SJCRH30 (cell line): ENCODE measurements around the gene ZNF444. TPM values are rescaled to one million over a fixed set of nuclear protein-coding genes. Genes with fewer than 3 reads are reported as not detected.
A peak's percentile ranks its signal among the peaks of the same experiment; 100 is the strongest.

Experiments
- DNase-seq, 2 experiments: peaks; one replicate each; pipeline ENCODE4 v3.0.0-alpha.2; 2015 to 2020
- H3K27ac ChIP-seq: fragments of 250-450 bp; sonication (Bioruptor Pico); 2 replicates; pipeline ENCODE4 v1.5.1; 2020; ENCODE audit warnings: mild to moderate bottlenecking, moderate library complexity
- H3K27me3 ChIP-seq: fragments of 250-450 bp; sonication (Bioruptor Pico); 2 replicates; pipeline ENCODE4 v1.5.1; 2020; ENCODE audit warnings: mild to moderate bottlenecking, moderate library complexity
- H3K36me3 ChIP-seq: fragments of 250-450 bp; sonication (Bioruptor Pico); 2 replicates; pipeline ENCODE4 v1.5.1; 2020; ENCODE audit warnings: mild to moderate bottlenecking, moderate library complexity
- H3K4me1 ChIP-seq: fragments of 250-450 bp; sonication (Bioruptor Pico); 2 replicates; pipeline ENCODE4 v1.5.1; 2020; ENCODE audit warnings: mild to moderate bottlenecking, moderate library complexity
- H3K4me3 ChIP-seq: fragments of 250-450 bp; sonication (Bioruptor Pico); 2 replicates; pipeline ENCODE4 v1.5.1; 2020; ENCODE audit warnings: mild to moderate bottlenecking, moderate library complexity
- H3K9me3 ChIP-seq: fragments of 250-450 bp; sonication (Bioruptor Pico); replicated peaks from 2 replicates; pipeline ENCODE4 v1.5.1; 2020; ENCODE audit warnings: mild to moderate bottlenecking, moderate library complexity
- total RNA-seq: library from RNA; depleted of rRNA; stranded (reverse); fragments of >200 nt; shearing (Covaris generic); gene quantifications from 2 replicates; pipeline ENCODE4 v1.2.3, GENCODE V29; 2014

The ZNF444 gene
- total RNA-seq, 1 experiment from 2014 or later: 18.7 TPM

DNA sequence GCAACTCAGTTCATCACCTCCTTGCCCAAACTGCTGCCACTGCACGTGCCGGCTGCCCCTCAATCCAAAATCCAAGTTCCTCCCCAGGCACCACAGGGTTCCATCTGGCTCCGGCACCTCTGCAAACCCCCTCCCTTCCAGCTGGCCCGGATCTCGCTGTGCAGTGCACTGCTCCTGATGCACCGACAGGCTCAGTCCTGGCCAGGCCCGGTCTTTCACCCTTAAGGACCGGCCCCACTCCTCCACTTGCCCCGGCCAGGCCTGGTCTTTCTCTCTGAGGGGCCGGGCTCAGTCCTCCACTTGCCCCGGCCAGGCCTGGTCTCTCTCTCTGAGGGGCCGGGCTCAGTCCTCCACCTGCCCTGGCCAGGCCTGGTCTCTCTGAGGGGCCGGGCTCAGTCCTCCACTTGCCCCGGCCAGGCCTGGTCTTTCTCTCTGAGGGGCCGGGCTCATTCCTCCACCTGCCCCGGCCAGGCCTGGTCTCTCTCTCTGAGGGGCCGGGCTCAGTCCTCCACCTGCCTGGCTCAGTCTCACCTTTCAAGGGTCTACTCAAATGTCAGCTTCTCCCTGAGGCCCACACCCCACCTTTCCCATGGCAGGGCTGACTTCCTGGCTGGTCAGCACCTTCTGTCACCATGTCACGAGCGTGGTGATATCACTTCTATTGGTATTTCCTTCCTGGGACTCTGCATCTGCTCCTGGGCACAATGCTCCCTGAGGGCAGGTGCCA lies 26.9 kb upstream of the ZNF444 start:
- Histone ChIP-seq H3K9me3 (no peaks in the 10 kb centered on the region), H3K36me3 (peaks cover 8% of the 10 kb centered on the region; the same call in 1 of the 2 replicates), H3K27me3 (no peaks in the 10 kb centered on the region), H3K4me3 (no peak overlapping the region), H3K4me1 (peaks cover 28% of the 10 kb centered on the region), H3K27ac (no peak overlapping the region)
- DNase-seq: no peak

- Histone ChIP-seq H3K36me3 (peaks cover 8% of the 10 kb centered on the region; the same call in 1 of the 2 replicates), H3K4me1 (peaks cover 25% of the 10 kb centered on the region), H3K4me3 (no peak overlapping the region), H3K27ac (no peak overlapping the region), H3K27me3 (no peaks in the 10 kb centered on the region), H3K9me3 (no peaks in the 10 kb centered on the region)
- DNase-seq: no peak
These were observed 26.3 kb upstream of the ZNF444 start for GRCh38 chr19:56114778-56115110.

DNA sequence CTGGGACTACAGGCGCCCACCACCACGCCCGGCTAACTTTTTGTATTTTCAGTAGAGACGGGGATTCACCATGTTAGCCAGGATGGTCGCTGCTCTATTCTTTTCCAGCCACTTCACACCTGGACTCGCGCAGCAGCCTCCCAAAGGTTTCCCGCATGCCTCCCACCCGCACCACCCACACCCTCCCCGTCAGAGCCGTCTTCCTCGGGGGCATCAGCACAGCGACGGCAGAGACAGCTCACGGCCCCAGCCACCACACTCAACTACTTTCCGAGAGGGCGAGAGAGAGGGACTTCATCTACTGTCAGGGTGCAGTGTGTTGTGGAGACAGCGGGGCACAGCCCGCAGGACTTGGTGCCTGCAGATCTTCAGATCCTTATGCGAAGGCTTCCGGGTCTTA lies 25.6 kb upstream of the ZNF444 start:
- H3K36me3 ChIP-seq: peaks cover 8% of the 10 kb centered on the region; the same call in 1 of the 2 replicates
- H3K4me3 ChIP-seq: no peak overlapping the region
- H3K27me3 ChIP-seq: no peaks in the 10 kb centered on the region
- no peak overlapping the region for H3K27ac ChIP-seq
- peaks cover 21% of the 10 kb centered on the region for H3K4me1 ChIP-seq
- H3K9me3 ChIP-seq: no peaks in the 10 kb centered on the region
- no peak for DNase-seq

GRCh38 chr19:56116606-56117005 lies 24.5 kb upstream of the ZNF444 start:
- H3K9me3 ChIP-seq: no peaks in the 10 kb centered on the region
- H3K27me3 ChIP-seq: no peaks in the 10 kb centered on the region
- peaks cover 9% of the 10 kb centered on the region for H3K4me1 ChIP-seq
- no peak overlapping the region for H3K4me3 ChIP-seq
- peaks cover 8% of the 10 kb centered on the region; the same call in 1 of the 2 replicates for H3K36me3 ChIP-seq
- H3K27ac ChIP-seq: no peak overlapping the region
- no peak for DNase-seq

GRCh38 chr19:56117376-56117884 lies 23.7 kb upstream of the ZNF444 start:
- no peaks in the 10 kb centered on the region for H3K27me3 ChIP-seq
- H3K36me3 ChIP-seq: peaks cover 8% of the 10 kb centered on the region; the same call in 1 of the 2 replicates
- H3K4me3 ChIP-seq: no peak overlapping the region
- H3K27ac ChIP-seq: no peak overlapping the region
- DNase-seq: no peak
- H3K4me1 ChIP-seq: 0 out of 2 replicates have a peak, but pooled peaks cover 4% of the 10 kb centered on the region
- H3K9me3 ChIP-seq: no peaks in the 10 kb centered on the region

GRCh38 chr19:56117889-56118288 lies 23.2 kb upstream of the ZNF444 start:
- Histone ChIP-seq H3K4me3 (no peak overlapping the region), H3K27ac (no peak overlapping the region), H3K27me3 (no peaks in the 10 kb centered on the region), H3K36me3 (peaks cover 8% of the 10 kb centered on the region; the same call in 1 of the 2 replicates), H3K4me1 (0 out of 2 replicates have a peak, but pooled peaks cover 4% of the 10 kb centered on the region), H3K9me3 (no peaks in the 10 kb centered on the region)
- no peak for DNase-seq

- H3K36me3 ChIP-seq: peaks cover 8% of the 10 kb centered on the region; the same call in 1 of the 2 replicates
- DNase-seq: no peak
- H3K9me3 ChIP-seq: no peaks in the 10 kb centered on the region
- no peak overlapping the region for H3K27ac ChIP-seq
- peak overlapping the region; percentile 92; the same call in 1 of the 2 replicates for H3K4me3 ChIP-seq
- no peaks in the 10 kb centered on the region for H3K27me3 ChIP-seq
- H3K4me1 ChIP-seq: 0 out of 2 replicates have a peak, but pooled peaks cover 4% of the 10 kb centered on the region
These were observed 22.2 kb upstream of the ZNF444 start for GRCh38 chr19:56118666-56119581.

- DNase-seq: peak in 1 of 2 experiments; percentile 26
- Histone ChIP-seq H3K4me1 (0 out of 2 replicates have a peak, but pooled peaks cover 4% of the 10 kb centered on the region), H3K27ac (peak overlapping the region; percentile 95), H3K4me3 (peak overlapping the region; percentile 92), H3K36me3 (peaks cover 8% of the 10 kb centered on the region; the same call in 1 of the 2 replicates), H3K27me3 (no peaks in the 10 kb centered on the region), H3K9me3 (no peaks in the 10 kb centered on the region)
These were observed 21.5 kb upstream of the ZNF444 start for GRCh38 chr19:56119582-56119978.

- no peak for DNase-seq
These were observed 21.1 kb upstream of the ZNF444 start for GRCh38 chr19:56120002-56120370.

DNA sequence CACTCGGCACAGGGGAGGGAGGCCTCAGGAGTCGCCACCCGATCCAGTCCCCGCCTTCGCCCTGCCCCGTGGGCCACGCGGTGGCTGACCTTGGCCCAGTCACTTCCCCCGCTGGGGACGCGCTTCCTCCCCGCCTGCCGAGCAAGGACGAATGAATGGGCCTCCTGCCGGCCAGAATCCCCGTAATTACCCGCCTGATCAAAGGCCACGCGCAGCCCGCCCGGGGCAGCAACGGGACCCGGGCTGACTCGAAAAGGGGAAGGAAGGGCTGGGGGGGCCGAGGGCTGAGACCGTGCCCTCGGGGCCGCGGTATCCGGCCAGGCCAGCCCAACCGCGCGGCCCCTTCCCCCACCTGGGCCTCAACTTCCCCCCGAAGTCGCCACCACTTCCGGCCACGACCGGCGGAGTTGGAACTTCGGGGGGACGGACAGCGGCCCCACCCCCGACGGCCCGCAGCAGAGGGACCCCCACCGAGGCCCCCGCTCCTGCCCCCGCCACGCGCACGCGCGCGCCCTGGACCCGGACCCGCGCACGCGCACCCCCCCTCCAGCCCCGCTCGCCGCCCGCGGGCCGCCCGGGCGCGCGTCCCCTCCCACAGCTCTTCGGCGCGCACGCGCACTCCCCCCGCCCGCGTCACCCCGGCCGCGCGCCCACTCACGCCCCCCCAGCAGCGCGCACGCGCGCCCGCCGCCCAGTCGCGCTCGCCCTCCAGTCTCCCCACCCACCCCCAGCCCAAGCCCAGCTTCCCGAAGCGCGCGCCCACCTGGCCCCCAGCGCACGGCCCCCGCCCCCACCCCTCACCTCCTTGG lies 20.5 kb upstream of the ZNF444 start:
- Histone ChIP-seq H3K9me3 (no peaks in the 10 kb centered on the region), H3K4me1 (peaks cover 9% of the 10 kb centered on the region), H3K27ac (peak overlapping the region; percentile 95), H3K4me3 (peak overlapping the region; percentile 92), H3K36me3 (peaks cover 8% of the 10 kb centered on the region; the same call in 1 of the 2 replicates), H3K27me3 (no peaks in the 10 kb centered on the region)
- DNase-seq: peak; percentile 76 to 78

More at GRCh38 chr19:56120002-56120370, 21.1 kb upstream of the ZNF444 start:
- Histone ChIP-seq H3K27ac (peak overlapping the region; percentile 95), H3K4me1 (0 out of 2 replicates have a peak, but pooled peaks cover 4% of the 10 kb centered on the region), H3K27me3 (no peaks in the 10 kb centered on the region), H3K9me3 (no peaks in the 10 kb centered on the region), H3K36me3 (peaks cover 8% of the 10 kb centered on the region; the same call in 1 of the 2 replicates), H3K4me3 (peak overlapping the region; percentile 92)

GRCh38 chr19:56121180-56122167 lies 19.6 kb upstream of the ZNF444 start, which contains the start of gene ZNF787:
TSS of gene ZNF787 (minus strand) at chr19:56121295. CDS start at chr19:56103217, 18,078 bp downstream.
- peak within 1 kb of the TSS; percentile 92 for H3K4me3 ChIP-seq
- peaks cover 8% of the 10 kb centered on the region; the same call in 1 of the 2 replicates for H3K36me3 ChIP-seq
- H3K4me1 ChIP-seq: peaks cover 17% of the 10 kb centered on the region
- peak; percentile 98 to 99 for DNase-seq
- peak within 1 kb of the TSS; percentile 95 for H3K27ac ChIP-seq
- no peaks in the 10 kb centered on the region for H3K27me3 ChIP-seq
- no peaks in the 10 kb centered on the region for H3K9me3 ChIP-seq

DNA sequence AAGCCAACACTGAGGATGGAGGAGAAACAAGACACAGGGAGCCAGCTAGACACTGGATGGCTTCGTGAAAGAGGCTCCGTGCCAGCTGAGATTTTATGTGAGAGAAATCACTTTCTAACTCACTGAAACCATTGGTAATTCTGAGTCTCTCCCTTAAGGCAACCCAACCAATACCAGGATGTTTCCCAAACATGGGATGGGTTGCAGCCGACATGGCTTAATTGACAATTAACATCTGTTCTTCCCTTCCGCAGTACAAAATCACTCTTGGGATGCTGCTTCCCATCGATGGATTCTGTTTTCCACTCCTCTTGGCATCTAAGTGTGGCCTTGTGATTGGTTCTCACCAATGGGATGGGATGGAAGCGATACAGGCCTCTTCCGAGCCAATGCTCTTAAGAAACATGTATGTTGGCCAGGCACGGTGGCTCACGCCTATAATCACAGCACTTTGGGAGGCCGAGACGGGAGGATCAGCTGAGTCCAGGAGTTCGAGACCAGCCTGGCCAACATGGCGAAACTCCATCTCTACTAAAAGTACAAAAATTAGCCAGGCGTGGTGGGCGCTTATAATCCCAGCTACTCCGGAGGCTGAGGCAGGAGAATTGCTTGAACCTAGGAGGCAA lies 17.7 kb upstream of the ZNF444 start:
- no peak overlapping the region for H3K4me3 ChIP-seq
- peaks cover 2% of the 10 kb centered on the region; the same call in 1 of the 2 replicates for H3K36me3 ChIP-seq
- H3K27ac ChIP-seq: no peak overlapping the region
- H3K27me3 ChIP-seq: no peaks in the 10 kb centered on the region
- H3K9me3 ChIP-seq: no peaks in the 10 kb centered on the region
- no peak for DNase-seq
- peaks cover 27% of the 10 kb centered on the region for H3K4me1 ChIP-seq
